LNCAP (cell line): Measurements from ENCODE around the gene TM9SF4.

ENCODE experiments used
- CTCF ChIP-seq: fragments of 450-650 bp; IDR thresholded peaks from 2 replicates; pipeline ENCODE4 v1.5.1; 2017; ENCODE audit warnings: mild to moderate bottlenecking

TM9SF4 gene

GRCh38 chr20:32215729-32216128 lies 106.2 kb downstream of the TM9SF4 start:
- TF ChIP-seq CTCF, result no peak

- TF ChIP-seq CTCF, result no peak
These were observed 106.9 kb downstream of the TM9SF4 start for GRCh38 chr20:32216179-32217142.
